NOMO-1 (cell line): ENCODE results near the gene GOLGA3.
A peak's percentile ranks its signal among the peaks of the same experiment; 100 is the strongest.
"Not testable (repeated sequence)": the region's sequence is repeated elsewhere in the genome, so short reads cannot be mapped to it uniquely, and the experiment has no call there.

ENCODE experiments used
- DNase-seq, 2 experiments: peaks; one replicate each; lab custom pipeline; 2025; ENCODE audit not compliant: unreplicated experiment in 2 of 2; lab: John Stamatoyannopoulos, UW

GOLGA3 gene

DNA sequence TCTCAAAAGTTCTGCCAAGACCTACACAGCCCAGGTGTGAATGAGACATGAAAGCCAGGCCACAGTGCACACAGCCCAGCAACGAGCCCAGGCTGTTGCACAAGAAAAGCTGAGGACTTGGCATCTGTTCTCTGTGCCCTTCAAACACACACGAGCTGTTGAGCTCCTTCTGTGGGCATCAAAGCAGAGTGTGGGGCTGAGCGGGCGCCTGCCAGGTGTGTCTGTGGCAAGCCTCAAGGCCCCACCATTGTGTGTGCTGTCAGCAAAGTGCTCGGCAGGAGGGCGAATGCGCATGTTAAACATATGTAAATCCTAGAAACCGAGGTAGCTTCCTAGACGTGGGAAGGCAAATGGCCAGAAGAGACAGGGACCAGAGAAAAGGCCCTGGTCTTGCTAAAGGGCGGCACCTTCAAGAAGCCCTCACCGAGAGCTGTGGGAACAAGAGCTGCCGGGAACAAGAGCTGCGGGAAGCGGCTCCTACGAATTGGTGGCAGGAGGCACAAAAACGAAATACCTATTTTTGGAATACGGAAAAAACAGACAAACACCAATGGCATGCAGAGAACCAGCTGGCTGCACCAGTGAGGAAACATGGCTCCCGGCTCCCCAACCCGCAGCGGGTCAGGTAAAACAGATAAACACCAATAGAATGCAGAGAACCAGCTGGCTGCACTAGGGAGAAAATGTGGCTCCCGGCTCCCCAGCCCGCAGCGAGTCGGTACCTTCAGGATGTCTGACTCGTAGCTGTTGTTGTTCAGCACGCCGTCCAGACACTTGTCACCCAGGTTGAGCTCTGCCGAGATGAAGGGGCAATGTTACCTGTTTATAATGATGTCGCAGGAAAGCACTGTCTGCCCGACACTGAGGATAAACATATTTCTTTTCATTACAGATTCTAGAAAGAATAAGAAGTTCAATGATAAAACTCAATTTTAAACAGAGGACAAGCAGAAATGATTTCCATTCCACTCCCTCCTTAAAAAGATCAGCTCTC lies 19.0 kb upstream of the GOLGA3 start:
- no peak for DNase-seq

DNA sequence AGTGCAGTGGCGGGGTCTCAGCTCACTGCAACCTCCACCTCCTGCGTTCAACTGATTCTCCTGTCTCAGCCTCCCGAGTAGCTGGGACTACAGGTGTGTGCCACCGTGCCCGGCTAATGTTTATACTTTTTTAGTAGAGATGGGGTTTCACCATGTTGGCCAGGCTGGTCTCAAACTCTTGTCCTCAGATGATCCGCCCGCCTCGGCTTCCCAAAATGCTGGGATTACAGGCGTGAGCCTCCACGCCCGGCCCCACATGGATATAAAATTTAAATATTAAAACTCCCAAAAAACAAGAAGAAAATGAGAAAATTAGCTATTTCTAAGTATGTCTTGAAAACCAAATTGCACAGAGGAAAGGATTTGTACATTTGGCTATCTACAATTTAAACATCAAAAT lies 16.0 kb upstream of the GOLGA3 start:
- DNase-seq = not testable (repeated sequence)

DNA sequence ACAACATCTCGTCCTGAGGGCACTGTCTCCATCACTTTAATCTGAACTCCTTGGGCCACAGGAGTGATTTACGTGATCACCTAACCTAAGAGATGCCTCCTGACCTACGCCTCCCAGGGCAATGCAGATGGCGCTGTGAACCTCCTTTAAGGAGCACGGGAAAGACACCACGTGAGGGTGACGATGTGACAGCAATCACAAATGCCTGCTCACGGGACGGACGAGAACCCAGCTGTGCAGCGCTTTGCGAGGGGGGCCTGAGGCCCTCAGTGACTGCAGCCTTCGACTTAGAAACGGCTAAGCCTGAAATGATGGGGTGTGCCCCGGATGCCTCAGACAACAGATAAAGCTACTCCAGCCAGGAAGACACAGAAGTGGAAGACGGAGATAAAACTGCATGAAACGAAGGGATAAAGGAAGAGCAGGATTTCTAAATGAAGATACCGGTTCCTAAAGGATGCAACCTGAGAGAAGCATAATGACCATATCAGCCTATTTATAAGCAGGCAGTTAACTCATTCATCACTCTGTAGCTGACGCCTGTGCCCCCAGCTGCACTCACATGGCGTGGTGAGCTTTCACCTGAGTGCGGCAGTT lies 13.9 kb upstream of the GOLGA3 start:
- no peak for DNase-seq

DNA sequence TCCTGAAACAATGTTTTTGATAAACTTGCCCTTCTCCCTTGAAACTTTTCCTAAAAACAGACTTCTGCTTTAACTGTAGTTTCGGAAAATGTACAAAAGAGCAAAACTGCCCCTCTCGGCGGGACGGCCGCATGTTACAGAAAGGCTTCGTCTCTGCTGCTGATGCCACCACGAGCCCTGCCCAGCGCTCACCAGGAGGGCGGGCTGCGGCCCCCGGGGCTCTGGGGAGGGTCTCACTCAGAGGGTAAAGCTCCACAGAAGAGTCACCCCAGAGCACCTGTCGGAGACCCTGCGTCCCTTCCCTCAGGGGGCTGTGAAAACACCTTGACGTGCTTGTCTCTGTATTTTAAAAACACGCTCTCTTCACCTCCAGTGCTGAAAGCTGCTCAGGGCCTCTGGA lies 12.5 kb upstream of the GOLGA3 start:
- DNase-seq = no peak

DNA sequence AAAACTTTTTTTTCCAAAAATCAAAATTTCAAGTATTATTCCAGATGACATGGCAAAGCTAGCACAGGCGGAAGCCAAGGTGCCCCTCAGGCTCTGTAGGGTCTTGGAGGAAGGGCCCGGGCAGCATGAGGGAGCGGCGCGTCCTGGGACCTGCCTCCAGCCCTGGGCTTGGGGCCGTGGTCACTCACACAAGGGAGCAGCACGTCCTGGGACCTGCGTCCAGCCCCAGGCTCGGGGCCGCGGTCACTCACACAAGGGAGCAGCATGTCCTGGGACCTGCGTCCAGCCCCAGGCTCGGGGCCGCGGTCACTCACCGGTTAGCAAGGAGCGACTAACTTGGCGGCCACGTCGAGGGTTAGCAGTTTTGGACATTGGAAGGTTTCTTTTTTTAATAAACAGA lies 11.9 kb upstream of the GOLGA3 start:
- no peak for DNase-seq

DNA sequence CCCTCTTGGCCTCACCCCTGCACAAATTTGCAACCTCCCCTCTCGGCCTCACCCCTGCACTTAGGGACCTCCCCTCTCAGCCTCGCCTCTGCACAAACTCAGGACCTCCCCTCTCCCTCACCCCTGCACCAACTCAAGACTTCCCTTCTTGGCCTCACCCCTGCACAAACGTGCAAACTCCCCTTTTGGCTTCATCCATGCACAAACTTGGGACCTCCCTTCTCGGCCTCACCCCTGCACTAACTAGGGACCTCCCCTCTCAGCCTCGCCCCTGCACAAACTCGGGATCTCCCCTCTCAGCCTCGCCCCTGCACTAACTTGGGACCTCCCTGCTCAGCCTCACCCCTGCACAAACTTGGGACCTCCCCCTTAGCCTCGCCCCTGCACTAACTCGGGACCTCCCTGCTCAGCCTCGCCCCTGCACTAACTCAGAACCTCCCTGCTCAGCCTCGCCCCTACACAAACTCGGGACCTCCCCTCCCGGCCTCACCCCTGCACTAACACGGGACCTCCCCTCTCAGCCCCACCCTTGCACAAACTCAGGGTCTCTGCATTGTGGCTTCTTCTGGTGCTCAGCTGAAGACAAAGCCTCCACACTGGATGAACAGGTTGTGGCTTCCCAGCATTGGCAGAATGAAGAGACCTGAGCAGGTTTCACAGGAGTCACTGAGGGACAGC lies 11.0 kb upstream of the GOLGA3 start:
- no peak for DNase-seq

DNA sequence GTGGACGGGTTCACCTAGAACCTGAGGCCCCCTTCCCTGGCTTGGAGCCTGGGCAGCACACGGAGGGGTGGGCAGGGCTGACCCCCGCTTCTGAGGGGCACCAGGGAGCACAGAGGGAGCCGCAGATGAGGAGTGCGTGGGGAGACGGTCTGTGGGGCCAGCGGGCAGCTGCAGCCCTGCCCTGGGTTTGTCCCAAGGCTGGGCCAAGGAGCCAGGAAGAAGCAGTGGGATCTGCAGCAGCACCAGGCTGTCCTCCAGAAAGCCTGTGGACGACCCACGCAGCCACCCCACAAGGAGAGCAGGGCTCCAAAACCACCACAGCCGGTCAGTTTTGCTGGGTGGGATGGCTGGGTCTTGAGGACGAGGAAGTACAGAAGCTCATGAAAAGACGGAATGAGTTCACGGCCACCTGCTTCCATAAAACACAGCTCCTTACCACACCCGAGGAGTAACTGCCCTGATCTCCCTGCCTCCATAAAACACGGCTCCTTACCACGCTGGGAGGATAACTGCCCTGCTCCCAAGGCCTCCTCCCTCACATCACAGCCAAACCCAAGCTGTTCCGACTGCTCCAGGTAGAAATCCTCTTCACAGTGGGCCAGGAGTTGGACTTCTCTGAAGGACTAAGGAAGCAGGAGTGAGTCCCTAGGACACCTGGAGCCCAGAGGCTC lies 9.9 kb upstream of the GOLGA3 start:
- DNase-seq = no peak

DNA sequence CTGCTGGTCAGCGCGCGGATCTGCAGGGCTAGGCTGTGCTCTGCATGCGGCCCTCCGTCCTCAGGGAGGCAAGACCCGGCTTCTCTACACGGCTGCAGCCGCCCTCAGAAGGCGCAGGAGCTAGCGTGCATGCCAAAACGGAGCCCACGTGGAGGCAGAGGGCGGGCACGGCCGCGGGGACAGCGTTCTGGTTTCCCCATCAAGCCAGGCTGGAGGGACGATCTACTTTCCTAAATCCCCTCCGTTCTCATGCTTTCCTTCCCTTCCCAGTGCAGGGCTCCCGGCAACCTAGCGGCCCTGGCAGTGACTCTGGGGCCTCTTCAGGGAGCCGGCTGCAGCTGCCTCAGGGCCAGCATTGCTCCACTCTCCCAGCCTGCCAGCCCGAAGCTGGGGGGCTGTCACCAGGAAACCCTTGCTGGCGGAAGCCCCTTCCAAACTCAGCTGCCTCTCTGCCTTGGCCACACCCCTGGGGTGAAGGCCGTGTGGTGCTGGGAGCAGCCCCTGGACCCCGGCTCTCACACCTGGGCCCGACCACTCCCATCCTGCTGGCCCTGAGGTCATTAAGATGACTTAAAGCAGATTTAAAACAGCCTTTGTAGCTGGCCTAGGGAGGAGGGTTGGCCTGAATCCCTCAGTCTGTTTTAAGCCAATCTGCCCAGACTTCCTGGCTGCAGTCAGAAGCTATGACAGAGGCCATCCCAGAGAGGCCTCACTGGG lies 9.2 kb upstream of the GOLGA3 start:
- no peak for DNase-seq

DNA sequence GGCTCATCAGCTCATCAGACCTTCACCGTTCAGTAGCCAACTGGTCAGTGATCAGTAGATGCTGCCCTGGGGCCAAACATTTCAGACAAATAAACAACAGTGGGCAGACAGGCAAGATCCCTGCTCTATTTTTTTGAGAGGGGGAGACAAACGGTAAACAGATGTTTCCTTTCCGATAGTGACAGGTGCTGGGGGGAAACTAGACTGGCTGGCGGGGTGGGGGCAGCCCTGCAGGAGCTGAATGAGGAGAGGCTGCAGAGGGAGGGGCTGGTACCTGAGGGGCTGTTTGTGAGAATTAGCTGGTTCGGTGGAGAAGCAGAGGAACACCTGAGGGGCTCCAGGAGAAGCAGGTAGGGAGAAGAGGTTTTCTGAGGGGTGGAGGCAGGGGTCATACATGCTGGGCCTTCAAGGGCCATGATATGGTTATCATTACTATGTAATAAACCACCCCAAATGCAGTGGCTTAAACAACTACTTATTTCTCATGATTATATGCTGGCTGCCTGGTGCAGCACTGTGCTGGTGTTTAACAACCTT lies 8.2 kb upstream of the GOLGA3 start:
- DNase-seq = no peak

DNA sequence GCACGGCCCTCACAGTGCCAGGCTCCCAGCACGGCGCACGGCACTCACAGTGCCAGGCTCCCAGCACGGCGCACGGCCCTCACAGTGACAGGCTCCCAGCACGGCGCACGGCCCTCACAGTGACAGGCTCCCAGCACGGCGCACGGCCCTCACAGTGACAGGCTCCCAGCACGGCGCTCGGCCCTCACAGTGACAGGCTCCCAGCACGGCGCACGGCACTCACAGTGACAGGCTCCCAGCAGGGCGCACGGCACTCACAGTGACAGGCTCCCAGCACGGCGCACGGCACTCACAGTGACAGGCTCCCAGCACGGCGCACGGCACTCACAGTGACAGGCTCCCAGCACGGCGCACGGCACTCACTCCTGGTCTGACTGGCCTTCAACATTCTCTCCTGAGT lies 7.6 kb upstream of the GOLGA3 start:
- DNase-seq = not testable (repeated sequence)

DNA sequence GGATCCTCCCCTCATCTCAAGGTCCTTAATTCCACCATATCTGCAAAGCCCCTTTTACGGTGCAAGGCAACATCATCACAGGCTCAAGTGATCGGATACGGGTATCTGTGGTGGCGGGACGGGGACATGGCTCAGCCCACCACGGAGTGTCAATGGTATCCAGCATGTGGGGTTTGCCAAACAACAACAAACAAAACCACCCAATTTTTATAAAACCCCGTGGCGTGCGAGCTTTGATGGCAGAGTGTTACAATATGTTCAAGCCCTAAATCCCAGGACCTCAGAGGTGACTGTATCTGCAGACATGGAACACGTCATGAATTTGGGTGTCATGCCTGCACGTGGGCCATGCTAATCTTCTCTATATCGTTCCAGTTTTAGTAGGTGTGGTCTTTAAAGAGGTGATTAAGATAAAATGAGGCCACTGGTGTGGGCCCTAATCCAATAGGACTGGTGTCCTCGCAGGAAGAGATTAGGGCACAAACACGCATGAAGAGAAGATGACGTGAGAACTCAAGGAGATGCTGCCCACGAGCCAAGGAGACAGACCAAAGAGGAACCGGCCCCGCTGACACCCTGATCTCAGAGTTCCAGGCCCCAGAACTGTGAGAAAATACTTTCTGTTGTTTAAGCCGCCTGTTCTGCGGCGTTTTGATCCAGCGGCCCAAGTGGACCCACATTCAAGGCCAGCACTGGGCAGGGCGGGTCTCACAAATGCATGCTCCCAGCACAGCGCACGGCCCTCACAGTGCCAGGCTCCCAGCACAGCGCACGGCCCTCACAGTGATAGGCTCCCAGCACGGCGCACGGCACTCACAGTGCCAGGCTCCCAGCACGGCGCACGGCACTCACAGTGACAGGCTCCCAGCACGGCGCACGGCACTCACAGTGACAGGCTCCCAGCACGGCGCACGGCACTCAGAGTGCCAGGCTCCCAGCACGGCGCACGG lies 6.7 kb upstream of the GOLGA3 start:
- DNase-seq = no peak

DNA sequence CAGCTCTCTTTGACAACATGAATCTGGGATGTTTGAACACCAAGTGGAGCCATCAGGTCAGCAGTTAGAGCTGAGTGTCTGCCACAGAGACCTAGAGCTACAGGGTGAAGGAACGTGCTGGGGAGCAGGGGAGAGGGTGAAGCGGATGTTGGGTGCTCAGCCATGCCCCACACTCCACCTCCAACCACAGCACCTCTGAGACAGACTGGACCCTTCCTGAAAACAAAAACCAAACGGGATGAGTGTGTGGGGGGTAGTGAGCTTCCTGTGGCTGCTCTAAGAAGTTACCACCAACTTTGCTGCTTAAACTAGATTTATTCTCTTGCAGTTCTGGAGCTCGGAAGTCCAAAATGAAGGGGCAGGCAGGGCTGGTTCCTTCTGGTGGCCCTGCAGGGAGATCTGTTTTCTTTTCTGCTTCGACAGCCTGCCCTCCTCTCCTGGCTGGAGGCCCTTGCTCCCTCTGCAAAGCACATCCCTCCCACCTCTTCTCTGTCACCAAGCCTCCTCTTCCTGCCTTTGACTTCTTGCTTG lies 5.6 kb upstream of the GOLGA3 start:
- DNase-seq = no peak

DNA sequence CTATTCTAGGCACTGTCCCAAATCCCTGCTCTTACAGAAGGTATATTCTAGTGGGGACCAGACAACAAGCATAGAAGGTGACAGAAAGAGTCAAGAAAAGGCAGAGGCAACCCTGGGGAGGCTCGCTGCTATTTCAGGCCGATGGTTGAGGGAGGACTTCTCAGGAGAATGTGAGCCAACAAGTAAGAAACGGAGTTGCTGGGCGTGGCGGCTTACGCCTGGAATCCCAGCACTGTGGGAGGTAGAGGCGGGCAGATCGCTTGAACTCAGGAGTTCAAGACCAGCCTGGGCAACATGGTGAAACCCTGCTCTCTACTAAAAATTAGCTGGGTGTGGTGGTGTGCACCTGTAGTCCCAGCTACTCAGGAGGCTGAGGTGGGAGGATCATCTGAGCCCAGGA lies 4.7 kb upstream of the GOLGA3 start:
- DNase-seq = no peak

DNA sequence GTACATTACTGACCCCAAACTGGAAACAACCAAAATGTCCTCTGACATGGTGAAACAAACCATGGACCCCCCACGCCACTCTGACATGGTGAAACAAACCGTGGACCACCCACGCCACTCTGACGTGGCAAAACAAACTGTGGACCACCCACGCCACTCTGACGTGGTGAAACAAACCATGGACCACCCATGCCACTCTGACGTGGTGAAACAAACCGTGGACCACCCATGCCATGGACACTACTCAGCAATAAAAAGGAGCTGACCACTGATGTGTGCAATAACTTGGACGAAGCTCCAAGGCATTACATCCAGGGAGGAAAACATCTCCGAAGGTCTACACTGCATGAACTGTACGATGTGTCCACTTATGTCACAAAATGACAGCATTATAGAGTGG lies 3.1 kb upstream of the GOLGA3 start:
- DNase-seq = no peak

DNA sequence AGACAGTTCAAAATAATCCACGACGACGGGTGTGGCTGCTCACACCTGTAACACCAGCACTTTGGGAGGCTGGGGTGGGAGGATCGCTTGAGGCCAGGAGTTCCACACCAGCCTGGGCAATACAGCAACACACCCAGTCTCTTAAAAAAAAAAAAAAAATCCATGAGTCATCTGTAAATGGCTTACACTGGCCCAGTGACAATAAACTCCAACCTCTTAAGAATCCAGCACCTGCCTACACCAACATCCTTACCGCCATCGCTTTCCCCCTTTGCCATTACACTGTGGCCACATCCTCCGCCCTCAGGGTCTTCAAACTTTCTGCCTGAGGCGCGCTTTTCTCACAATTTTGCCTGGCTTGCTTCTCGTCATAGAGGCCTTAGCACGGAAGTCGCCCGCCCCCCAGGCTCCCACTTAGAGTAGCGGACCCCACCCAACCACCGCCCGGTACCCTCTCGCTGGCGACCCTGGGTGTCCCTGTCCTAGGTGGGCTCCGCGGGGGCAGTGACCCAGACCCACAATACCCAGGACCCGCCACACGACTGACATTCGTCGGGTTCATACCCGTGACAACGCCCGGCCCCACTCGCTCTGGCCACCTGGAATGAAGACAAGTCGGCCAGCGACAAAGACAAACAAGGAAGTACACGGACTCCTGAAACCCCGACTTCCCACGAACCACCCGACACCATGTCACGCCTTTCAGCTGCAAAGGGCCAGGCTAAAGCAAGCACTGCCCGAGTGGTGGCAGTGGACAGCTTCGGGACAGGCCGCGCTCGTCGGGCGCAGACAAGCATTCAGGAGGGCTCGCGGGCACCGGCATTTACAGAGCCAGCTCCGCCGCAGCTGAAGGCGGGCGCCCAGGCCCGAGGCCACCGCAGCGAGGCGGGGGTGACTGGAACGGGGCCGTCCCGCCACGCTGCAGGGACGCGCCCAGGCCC lies 636 bp downstream of the GOLGA3 start:
- peak; percentile 27 to 54 for DNase-seq

DNA sequence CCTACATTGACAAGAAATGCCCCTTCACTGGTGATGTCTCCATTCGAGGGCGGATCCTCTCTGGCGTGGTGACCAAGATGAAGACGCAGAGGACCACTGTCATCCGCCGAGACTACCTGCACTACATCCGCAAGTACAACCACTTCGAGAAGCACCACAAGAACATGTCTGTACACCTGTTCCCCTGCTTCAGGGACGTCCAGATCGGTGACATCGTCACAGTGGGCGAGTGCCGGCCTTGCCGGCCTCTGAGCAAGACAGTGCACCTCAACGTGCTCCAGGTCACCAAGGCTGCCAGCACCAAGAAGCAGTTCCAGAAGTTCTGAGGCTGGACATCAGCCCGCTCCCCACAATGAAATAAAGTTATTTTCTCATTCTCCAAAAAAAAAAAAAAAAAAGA lies 2.8 kb downstream of the GOLGA3 start:
- no peak for DNase-seq

DNA sequence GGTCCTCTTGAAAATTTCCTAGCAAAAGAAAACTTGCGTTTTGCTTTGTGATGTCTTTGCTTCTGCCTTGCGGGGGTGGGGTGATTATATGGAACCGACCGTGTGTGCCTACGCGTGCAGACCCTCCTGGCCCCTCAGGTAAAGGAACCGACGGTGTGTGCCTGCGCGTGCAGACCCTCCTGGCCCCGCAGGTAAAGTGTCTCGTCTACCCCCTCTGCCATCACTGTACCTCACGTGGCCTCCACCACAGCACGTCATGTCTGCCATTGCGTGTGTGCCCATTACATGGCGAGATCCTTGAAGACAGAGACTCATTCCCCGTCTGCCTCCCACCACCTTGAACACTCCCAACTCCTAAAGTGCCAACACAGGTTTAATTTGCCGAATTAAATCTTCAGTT lies 3.6 kb downstream of the GOLGA3 start:
- DNase-seq = no peak

DNA sequence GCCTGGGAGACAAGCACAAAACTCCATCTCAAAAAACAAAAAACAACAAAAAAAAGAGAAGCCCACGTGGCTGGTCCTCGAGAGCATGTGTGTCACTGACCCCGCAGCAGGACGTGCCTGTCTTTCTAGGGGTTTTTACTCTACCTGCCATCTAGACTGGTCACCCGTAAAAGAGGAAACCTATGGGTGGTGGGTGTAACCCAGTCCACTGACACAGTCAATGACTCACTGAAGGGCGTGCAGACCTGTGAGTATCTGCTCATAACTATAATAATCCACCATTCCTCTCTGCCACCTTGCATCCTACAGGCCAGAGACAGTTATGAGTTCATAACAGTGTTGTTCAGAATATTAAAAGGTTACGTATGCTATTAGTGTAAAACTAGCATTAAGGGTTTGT lies 4.6 kb downstream of the GOLGA3 start:
- no peak for DNase-seq
